Endothelial cell of umbilical vein (primary cell): ENCODE results near the gene TBC1D30. TPM values are rescaled to one million over a fixed set of nuclear protein-coding genes. Genes with fewer than 3 reads are reported as not detected.

Source experiments
- BruUV-seq: library from RNA; stranded (reverse); fragments of 400-500 nt; replicated peaks from 2 replicates; lab custom pipeline; 2021; lab: Mats Ljungman, UMichigan
- CTCF ChIA-PET: fragments of 300-600, 350-600 bp; sonication (Branson Sonifier 250); formaldehyde crosslinking; loops from one replicate; lab custom pipeline; 2021; ENCODE audit warnings: antibody characterized with exemption, inconsistent platforms; lab: Charles Lee
- POLR2A ChIA-PET: fragments of 300-600, 350-600 bp; sonication (Branson Sonifier 250); formaldehyde crosslinking; loops from one replicate; lab custom pipeline; 2021; ENCODE audit warnings: antibody characterized with exemption, inconsistent platforms; lab: Charles Lee
- DNase-seq: peaks from one replicate; pipeline ENCODE4 v3.0.0-alpha.2; 2011; ENCODE audit warnings: low read depth, low spot score
- FAIRE-seq: peaks from 2 replicates; lab custom pipeline; 2011; peaks lifted over from hg19 to GRCh38; lab: Jason Lieb, UNC
- H2AFZ ChIP-seq: 2 replicates; pipeline ENCODE4 v1.6.0; 2012; ENCODE audit warnings: low read depth, low read length, control low read depth, inconsistent platforms
- H3K27ac ChIP-seq: 2 replicates; pipeline ENCODE4 v1.5.1; 2011; ENCODE audit warnings: low read depth, mild to moderate bottlenecking, control low read depth, low read length, moderate library complexity; ENCODE audit not compliant: insufficient read depth
- H3K27me3 ChIP-seq, 2 experiments: 2 replicates each; pipeline versions ENCODE4 v1.6.0 to v1.6.1; 2011; ENCODE audit warnings: low read length in 2 of 2, mixed read lengths in 1 of 2; ENCODE audit not compliant: control insufficient read depth in 2 of 2, insufficient read depth in 2 of 2
- H3K36me3 ChIP-seq, 2 experiments: 2 replicates in 1 of 2; 3 replicates in 1 of 2; pipeline ENCODE4 v1.5.1; 2011; ENCODE audit warnings: low read length in 2 of 2, mild to moderate bottlenecking in 1 of 2, moderate library complexity in 1 of 2; ENCODE audit not compliant: control insufficient read depth in 2 of 2, insufficient read depth in 2 of 2; ENCODE audit errors: extremely low read depth in 1 of 2
- H3K4me1 ChIP-seq: 3 replicates; pipeline ENCODE4 v1.5.1; 2011; ENCODE audit warnings: mild to moderate bottlenecking, low read length; ENCODE audit not compliant: control insufficient read depth, insufficient read depth; ENCODE audit errors: extremely low read depth
- H3K4me2 ChIP-seq: 2 replicates; pipeline ENCODE4 v1.6.1; 2011; ENCODE audit warnings: low read length, control low read depth, mixed read lengths; ENCODE audit not compliant: insufficient read depth
- H3K4me3 ChIP-seq, 3 experiments: fragments of 200-600 bp in 1 of 3; sonication (generic), shearing (Covaris generic) in 1 of 3; replicated peaks in 1 of 3; 2 replicates each; pipeline ENCODE4 v1.5.1; 2011 to 2016; ENCODE audit warnings: control low read depth in 3 of 3, low read length in 3 of 3, mild to moderate bottlenecking in 2 of 3, inconsistent platforms in 1 of 3, low read depth in 1 of 3, moderate library complexity in 1 of 3; ENCODE audit not compliant: insufficient read depth in 1 of 3
- H3K79me2 ChIP-seq: 2 replicates; pipeline ENCODE4 v1.6.0; 2012; ENCODE audit warnings: low read length, inconsistent platforms; ENCODE audit not compliant: control insufficient read depth, insufficient read depth
- H3K9ac ChIP-seq: replicated peaks from 2 replicates; pipeline ENCODE3; 2011; ENCODE audit warnings: low read length, control low read depth; ENCODE audit not compliant: insufficient read depth; ENCODE audit errors: extremely low read depth
- H3K9me1 ChIP-seq: replicated peaks from 3 replicates; pipeline ENCODE4 v1.6.0; 2011; ENCODE audit warnings: mild to moderate bottlenecking, low read length; ENCODE audit not compliant: control insufficient read depth, insufficient read depth; ENCODE audit errors: extremely low read depth
- H3K9me3 ChIP-seq: replicated peaks from 2 replicates; pipeline ENCODE4 v1.5.1; 2012; ENCODE audit warnings: low read length, inconsistent platforms; ENCODE audit not compliant: control insufficient read depth, insufficient read depth
- H4K20me1 ChIP-seq: replicated peaks from 2 replicates; pipeline ENCODE3; 2011; ENCODE audit warnings: mild to moderate bottlenecking, low read length; ENCODE audit not compliant: control insufficient read depth, insufficient read depth; ENCODE audit errors: extremely low read depth
- EZH2 ChIP-seq: IDR thresholded peaks from 2 replicates; pipeline ENCODE4 v1.6.1; 2012; ENCODE audit warnings: borderline replicate concordance, low read depth, mild to moderate bottlenecking, moderate library complexity, low read length, inconsistent platforms; ENCODE audit not compliant: severe bottlenecking
- FOS ChIP-seq: IDR thresholded peaks from 2 replicates; pipeline ENCODE4 v1.6.1; 2011; ENCODE audit warnings: mild to moderate bottlenecking, low read length, moderate library complexity, borderline replicate concordance; ENCODE audit not compliant: insufficient read depth
- GATA2 ChIP-seq: IDR thresholded peaks from 2 replicates; pipeline ENCODE4 v1.7.0; 2011; ENCODE audit warnings: low read depth, mild to moderate bottlenecking, moderate library complexity, mixed read lengths, low read length; ENCODE audit not compliant: insufficient read length, insufficient read depth
- JUN ChIP-seq: IDR thresholded peaks from 2 replicates; pipeline ENCODE4 v1.6.1; 2011; ENCODE audit warnings: borderline replicate concordance, low read depth; ENCODE audit not compliant: insufficient read length, insufficient read depth
- MYC ChIP-seq: IDR thresholded peaks from one replicate; pipeline ENCODE4 v1.6.1; 2011; ENCODE audit warnings: mild to moderate bottlenecking, low read depth, low read length
- POLR2A ChIP-seq: IDR thresholded peaks from 2 replicates; pipeline ENCODE4 v1.6.1; 2012; ENCODE audit warnings: low read depth, mild to moderate bottlenecking, control low read depth, low read length
- POLR2AphosphoS5 ChIP-seq: IDR thresholded peaks from 2 replicates; pipeline ENCODE4 v1.6.1; 2012; ENCODE audit warnings: low read depth, mild to moderate bottlenecking, control low read depth, low read length, moderate library complexity; ENCODE audit not compliant: insufficient read depth
- dilution Hi-C: fragments of 300-500 bp; cut with MboI; formaldehyde crosslinking; loops from one replicate; pipeline ENCODE4 v1.15.0; 2019; ENCODE audit warnings: low sequenced_read_pairs; ENCODE audit not compliant: extremely low pct_ligation_motif_present
- intact Hi-C: fragments of 100-400 bp; cut with micrococcal nuclease; formaldehyde crosslinking; loops from one replicate; pipeline ENCODE4 v1.10.0; 2022
- polyA plus RNA-seq, 4 experiments: library from polyadenylated mRNA; depleted of rRNA in 3 of 4; stranded (reverse) in 3 of 4; unstranded in 1 of 4; fragments of >200 nt; gene quantifications; 2 replicates each; pipeline versions ENCODE4 v1.2.1 to v1.2.3, GENCODE V29; 2011 to 2012; ENCODE audit warnings: missing spikeins in 1 of 4
- total RNA-seq: library from RNA; stranded (reverse); gene quantifications from 2 replicates; pipeline ENCODE4 v1.2.3, GENCODE V29; 2021

TBC1D30 gene
- total and polyA plus RNA-seq, 2 donors (not counting 3 experiments of a cell fraction or from before 2014, with no cell fraction given), result 4.4 to 7.6 TPM

GRCh38 chr12:64923536-64923935 lies 99.1 kb downstream of the TBC1D30 start:
- Histone ChIP-seq H2AFZ (no peak overlapping the region), H3K4me1 (no peaks in the 10 kb centered on the region), H3K79me2 (no peaks in the 10 kb centered on the region), H3K27me3 (peaks cover 7% of the 10 kb centered on the region in 2 experiments), H3K9me1 (no peaks in the 10 kb centered on the region), H3K9ac (no peak overlapping the region), H3K4me3 (no peak overlapping the region), H3K4me2 (no peak overlapping the region), H4K20me1 (no peaks in the 10 kb centered on the region), H3K9me3 (no peaks in the 10 kb centered on the region), H3K27ac (no peak overlapping the region), H3K36me3 (no peaks in the 10 kb centered on the region)
- TF ChIP-seq EZH2 (no peak), JUN (no peak), POLR2A (no peak), POLR2AphosphoS5 (no peak), GATA2 (no peak), FOS (no peak), MYC (no peak)
- CTCF ChIA-PET, result no interaction called here
- BruUV-seq, result no TSS peak
- POLR2A ChIA-PET, result no interaction called here
- intact Hi-C loops (no loop called here), dilution Hi-C loops (no loop called here)
- FAIRE-seq (no peak), DNase-seq (no peak)

Other genes with a start within 250 kb of the TBC1D30 start
- 60.0 and 60.8 TPM in 2 replicates for gene RASSF3, start 214.2 kb upstream of the TBC1D30 start, total RNA-seq
- 16.8 and 20.2 TPM in 2 replicates for gene RASSF3, start 214.2 kb upstream of the TBC1D30 start, polyA plus RNA-seq
- 129 and 142 TPM in 2 replicates for gene GNS, start 65.2 kb upstream of the TBC1D30 start, total RNA-seq
- gene GNS, start 65.2 kb upstream of the TBC1D30 start, polyA plus RNA-seq, result 92.8 and 107 TPM in 2 replicates